SK-N-SH (cell line): ENCODE data around the gene MSTN.

ENCODE experiments used
- CTCF ChIP-seq: fragments of 200-600 bp; sonication (generic); IDR thresholded peaks from 2 replicates; pipeline ENCODE4 v1.6.1; 2017; ENCODE audit warnings: antibody characterized with exemption, mild to moderate bottlenecking, moderate library complexity
- EZH2phosphoT487 ChIP-seq: fragments of 200-600 bp; sonication (generic); IDR thresholded peaks from 2 replicates; pipeline ENCODE4 v1.6.1; 2017; ENCODE audit warnings: low read depth, mixed run types, mild to moderate bottlenecking, antibody characterized with exemption, moderate library complexity, borderline replicate concordance
- MAX ChIP-seq: IDR thresholded peaks from 2 replicates; pipeline ENCODE4 v1.4.0; 2012; ENCODE audit warnings: low read depth
- POLR2AphosphoS5 ChIP-seq: IDR thresholded peaks from 2 replicates; pipeline ENCODE4 v1.6.1; 2012; ENCODE audit warnings: low read depth, low read length
- RAD21 ChIP-seq: IDR thresholded peaks from 2 replicates; pipeline ENCODE4 v1.6.1; 2012; ENCODE audit warnings: mild to moderate bottlenecking, low read length
- SIN3A ChIP-seq: IDR thresholded peaks from 2 replicates; pipeline ENCODE4 v1.6.1; 2012; ENCODE audit warnings: low read depth, mild to moderate bottlenecking, low read length, moderate library complexity, borderline replicate concordance
- SMC3 ChIP-seq: IDR thresholded peaks from 2 replicates; pipeline ENCODE4 v1.6.1; 2012; ENCODE audit warnings: low read depth, low read length, improper control_type of control experiment
- TCF12 ChIP-seq: IDR thresholded peaks from 2 replicates; pipeline ENCODE4 v1.4.0; 2012
- TEAD4 ChIP-seq: IDR thresholded peaks from 2 replicates; pipeline ENCODE4 v1.4.0; 2012; ENCODE audit warnings: mild to moderate bottlenecking, borderline replicate concordance; ENCODE audit not compliant: insufficient read depth
- YY1 ChIP-seq: IDR thresholded peaks from 2 replicates; pipeline ENCODE4 v1.4.0; 2012; ENCODE audit warnings: low read depth, mild to moderate bottlenecking

- TF ChIP-seq TEAD4, result no peak
- no peak for TF ChIP-seq TCF12
- TF ChIP-seq CTCF, result peak; percentile 75
- TF ChIP-seq RAD21, result peak; percentile 74
- no peak for TF ChIP-seq EZH2phosphoT487
- no peak for TF ChIP-seq YY1
- TF ChIP-seq MAX, result no peak
- no peak for TF ChIP-seq SIN3A
- TF ChIP-seq POLR2AphosphoS5, result no peak
- TF ChIP-seq SMC3, result peak; percentile 54
Measured at GRCh38 chr2:190069936-190070696, 7.6 kb upstream of the MSTN start.
